Glomerular visceral epithelial cell (primary cell): ENCODE measurements around the gene CA5A.
"Not testable (repeated sequence)": the region's sequence is repeated elsewhere in the genome, so short reads cannot be mapped to it uniquely, and the experiment has no call there.

Experiments used
- DNase-seq: peaks from one replicate; pipeline ENCODE4 v3.0.0-alpha.2; 2016; ENCODE audit errors: extremely low spot score

Gene CA5A

GRCh38 chr16:87936375-87937230 is at the start of gene CA5A:
Gene CA5A (minus strand): TSS chr16:87936529. CDS start chr16:87936450, 79 bp downstream.
- no peak for DNase-seq

- not testable (repeated sequence) for DNase-seq
Measured at GRCh38 chr16:87985493-87985892, 49.2 kb upstream of the CA5A start.

- no peak for DNase-seq
Measured at GRCh38 chr16:87984632-87985267, 48.4 kb upstream of the CA5A start.

GRCh38 chr16:87984180-87984579 is 47.9 kb upstream of the CA5A start:
- DNase-seq: peak; percentile 23

GRCh38 chr16:87983737-87984097 is 47.4 kb upstream of the CA5A start:
- DNase-seq: peak; percentile 39

GRCh38 chr16:87983072-87983736 is 46.9 kb upstream of the CA5A start:
- DNase-seq: not testable (repeated sequence)

- no peak for DNase-seq
Measured at GRCh38 chr16:87982581-87983041, 46.3 kb upstream of the CA5A start.

- not testable (repeated sequence) for DNase-seq
Measured at GRCh38 chr16:87981376-87981775, 45.0 kb upstream of the CA5A start.

GRCh38 chr16:87979911-87980630 is 43.7 kb upstream of the CA5A start:
- not testable (repeated sequence) for DNase-seq

GRCh38 chr16:87979352-87979751 is 43.0 kb upstream of the CA5A start:
- no peak for DNase-seq

GRCh38 chr16:87978127-87978526 is 41.8 kb upstream of the CA5A start:
- DNase-seq: no peak

GRCh38 chr16:87976665-87977064 is 40.3 kb upstream of the CA5A start:
- no peak for DNase-seq

GRCh38 chr16:87974178-87974577 is 37.8 kb upstream of the CA5A start:
- DNase-seq: no peak

GRCh38 chr16:87973717-87974116 is 37.4 kb upstream of the CA5A start:
- DNase-seq: no peak

GRCh38 chr16:87971933-87972332 is 35.6 kb upstream of the CA5A start:
- DNase-seq: no peak

- no peak for DNase-seq
Measured at GRCh38 chr16:87970186-87970585, 33.9 kb upstream of the CA5A start.

- no peak for DNase-seq
Measured at GRCh38 chr16:87968541-87968940, 32.2 kb upstream of the CA5A start.

GRCh38 chr16:87966685-87967185 is 30.4 kb upstream of the CA5A start:
- DNase-seq: no peak

- DNase-seq: no peak
Measured at GRCh38 chr16:87966064-87966645, 29.8 kb upstream of the CA5A start.

- DNase-seq: no peak
Measured at GRCh38 chr16:87965417-87965816, 29.1 kb upstream of the CA5A start.

GRCh38 chr16:87964049-87964659 is 27.8 kb upstream of the CA5A start:
- no peak for DNase-seq
